Prostate gland (tissue), 2 donors: ENCODE data around the gene ZER1.

Source experiments
- POLR2A ChIP-seq: fragments of 450-650 bp; IDR thresholded peaks from one replicate; pipeline ENCODE4 v1.6.1; 2016; ENCODE audit warnings: antibody characterized with exemption, mild to moderate bottlenecking
- POLR2AphosphoS5 ChIP-seq: sonication (generic); formaldehyde crosslinking; IDR thresholded peaks from one replicate; pipeline ENCODE4 v1.6.1; 2017; ENCODE audit warnings: antibody characterized with exemption
- TF ChIP-seq, protein P1 (sequence below), 4 experiments: fragments of 200-600 bp in 2 of 4; fragments of 450-650 bp in 2 of 4; sonication (generic) in 2 of 4; IDR thresholded peaks; 1 replicate in 3 of 4; 2 replicates in 1 of 4; pipeline ENCODE4 v1.5.1; 2016 to 2019; ENCODE audit warnings: antibody characterized with exemption in 4 of 4, mild to moderate bottlenecking in 2 of 4, moderate library complexity in 2 of 4

DNA sequence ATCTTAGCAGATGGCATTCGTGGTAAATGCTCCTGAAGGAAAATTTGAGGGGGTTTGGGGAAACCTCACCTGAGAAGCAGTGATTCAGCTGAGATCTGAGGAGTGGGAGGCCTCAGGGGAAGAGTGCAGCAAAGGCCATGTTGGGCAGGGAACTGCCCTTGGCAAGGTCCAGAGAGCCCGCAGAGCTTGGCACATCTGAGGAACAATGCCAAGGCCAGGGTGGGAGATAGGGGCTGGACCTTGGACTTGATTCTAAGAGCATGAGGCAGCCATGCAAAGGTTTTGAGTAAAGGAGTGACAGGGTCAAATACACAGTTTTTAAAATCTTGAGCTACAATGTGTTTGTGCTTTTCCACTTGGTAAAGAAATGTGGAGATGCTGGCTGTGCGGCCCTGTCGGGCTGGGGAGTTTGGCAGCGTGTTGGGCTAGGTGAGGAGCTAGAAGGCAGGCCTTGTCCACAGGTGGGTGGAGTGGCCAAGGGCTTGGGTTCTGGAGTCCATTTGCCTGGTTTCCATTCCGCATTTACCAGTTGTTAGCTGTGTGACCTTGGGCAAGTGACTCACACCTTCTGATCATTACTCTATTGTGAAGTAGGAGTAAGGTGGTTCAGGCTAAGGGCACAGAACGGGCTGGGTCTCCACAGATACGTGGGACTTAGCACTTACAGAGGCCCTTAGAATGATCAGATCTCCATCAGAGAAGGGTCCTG lies 21.4 kb upstream of the ZER1 start:
- TF ChIP-seq, protein P1, sequence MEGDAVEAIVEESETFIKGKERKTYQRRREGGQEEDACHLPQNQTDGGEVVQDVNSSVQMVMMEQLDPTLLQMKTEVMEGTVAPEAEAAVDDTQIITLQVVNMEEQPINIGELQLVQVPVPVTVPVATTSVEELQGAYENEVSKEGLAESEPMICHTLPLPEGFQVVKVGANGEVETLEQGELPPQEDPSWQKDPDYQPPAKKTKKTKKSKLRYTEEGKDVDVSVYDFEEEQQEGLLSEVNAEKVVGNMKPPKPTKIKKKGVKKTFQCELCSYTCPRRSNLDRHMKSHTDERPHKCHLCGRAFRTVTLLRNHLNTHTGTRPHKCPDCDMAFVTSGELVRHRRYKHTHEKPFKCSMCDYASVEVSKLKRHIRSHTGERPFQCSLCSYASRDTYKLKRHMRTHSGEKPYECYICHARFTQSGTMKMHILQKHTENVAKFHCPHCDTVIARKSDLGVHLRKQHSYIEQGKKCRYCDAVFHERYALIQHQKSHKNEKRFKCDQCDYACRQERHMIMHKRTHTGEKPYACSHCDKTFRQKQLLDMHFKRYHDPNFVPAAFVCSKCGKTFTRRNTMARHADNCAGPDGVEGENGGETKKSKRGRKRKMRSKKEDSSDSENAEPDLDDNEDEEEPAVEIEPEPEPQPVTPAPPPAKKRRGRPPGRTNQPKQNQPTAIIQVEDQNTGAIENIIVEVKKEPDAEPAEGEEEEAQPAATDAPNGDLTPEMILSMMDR (IDR thresholded peaks at IDR 0.05): no peak
- TF ChIP-seq POLR2AphosphoS5 (no peak), POLR2A (no peak)
